Heart left ventricle (tissue), 13 donors: ENCODE results near the gene FBXL7.

Experiments
- CTCF ChIP-seq, 12 donors: fragments of 200-600 bp; sonication (generic) in 4 of 12; IDR thresholded peaks; one replicate each; pipeline versions ENCODE4 v1.5.0 to v1.8.0; 2018 to 2022; ENCODE audit warnings: antibody characterized with exemption in 12 of 12, mild to moderate bottlenecking in 5 of 12
- POLR2A ChIP-seq, 2 donors: fragments of 450-650 bp; IDR thresholded peaks; one replicate each; pipeline ENCODE4 v1.6.1; 2017; ENCODE audit warnings: antibody characterized with exemption in 2 of 2, mild to moderate bottlenecking in 2 of 2, moderate library complexity in 2 of 2
- donor health status: ischemic (EF 13 %, LVEDD 7.1; RV severe dilation, severe dysfunction).
- donor health status: DM: no; HTN: yes; CAD: no.
- donor health status: DM: no; HTN: no; CAD: no.
- donor health status: ischemic (EF 25% LVEDD 6.9; RV normal size, moderate dysfunction).
- donor health status: ischemic (EF 25% LVEDD 5.7; RV mildly dilated, moderate dysfunction).
- donor health status: ischemic (EF 35%, LVEDD 5.7; RV mildly dilated, moderate dysfunction).
- donor health status: nonischemic (EF 11% LVEDD 7.7; RV severe dilation, severe dysfunction).
- donor health status: DM: yes; HTN: yes; CAD: no.
- donor health status: PGD.
- donor health status: ischemic (EF 29% LVEDD 5.4; RV normal size, mild dysfunction).
- donor health status: nonischemic (EF 23%, LVEDD 6.1; RV moderate dilation, normal function).

- TF ChIP-seq CTCF (IDR thresholded peaks at IDR 0.05) = no peak
- no peak for TF ChIP-seq POLR2A (IDR thresholded peaks at IDR 0.05)
Observed at GRCh38 chr5:15475367-15475766, 24.6 kb upstream of the FBXL7 start.
